G401.6 (cell line): ENCODE measurements around the gene BCAS3.
"Not testable (repeated sequence)": the region's sequence is repeated elsewhere in the genome, so short reads cannot be mapped to it uniquely, and the experiment has no call there.

Source experiments
- FAIRE-seq: peaks from 2 replicates; lab custom pipeline; 2012; peaks lifted over from hg19 to GRCh38; lab: Jason Lieb, UNC

BCAS3 gene

DNA sequence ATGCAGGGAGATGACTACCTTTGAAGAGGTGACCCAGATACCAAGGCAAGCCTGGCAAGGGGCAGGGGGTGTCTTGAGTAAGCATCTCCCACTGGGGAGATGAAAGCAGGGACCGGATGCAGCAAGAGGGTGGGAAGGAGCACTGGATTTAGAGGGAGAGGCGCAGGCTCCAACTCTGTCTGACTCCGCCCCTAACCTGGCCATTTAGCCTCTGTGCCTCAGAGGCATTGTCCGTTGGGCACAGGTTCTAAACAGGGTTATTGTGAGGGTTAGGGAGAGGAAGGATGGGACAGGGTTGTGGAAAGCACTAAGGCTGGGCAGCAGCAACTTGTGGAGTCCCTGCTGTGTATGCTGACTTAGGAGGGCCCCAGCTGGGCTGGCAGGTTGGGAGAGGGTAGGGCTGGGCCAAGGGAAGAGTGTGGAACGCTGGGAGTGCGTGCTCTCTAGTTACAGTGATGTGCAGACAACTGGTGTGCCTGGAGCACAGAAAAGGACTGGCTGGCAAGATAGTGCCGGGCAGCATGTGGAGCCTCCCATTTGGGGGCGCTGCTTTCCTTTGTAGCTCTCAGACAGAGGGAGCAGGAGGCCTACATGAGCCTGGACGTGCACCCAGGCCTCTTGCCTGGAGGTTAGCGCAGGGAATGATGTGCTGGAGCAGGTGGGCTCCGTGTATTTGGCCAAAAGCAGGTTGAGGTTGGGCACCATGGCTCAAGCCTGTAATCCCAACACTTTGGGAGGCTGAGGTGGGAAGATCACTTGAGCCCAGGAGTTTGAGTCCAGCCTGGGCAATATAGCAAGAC is 748.2 kb downstream of the BCAS3 start:
- no peak for FAIRE-seq

DNA sequence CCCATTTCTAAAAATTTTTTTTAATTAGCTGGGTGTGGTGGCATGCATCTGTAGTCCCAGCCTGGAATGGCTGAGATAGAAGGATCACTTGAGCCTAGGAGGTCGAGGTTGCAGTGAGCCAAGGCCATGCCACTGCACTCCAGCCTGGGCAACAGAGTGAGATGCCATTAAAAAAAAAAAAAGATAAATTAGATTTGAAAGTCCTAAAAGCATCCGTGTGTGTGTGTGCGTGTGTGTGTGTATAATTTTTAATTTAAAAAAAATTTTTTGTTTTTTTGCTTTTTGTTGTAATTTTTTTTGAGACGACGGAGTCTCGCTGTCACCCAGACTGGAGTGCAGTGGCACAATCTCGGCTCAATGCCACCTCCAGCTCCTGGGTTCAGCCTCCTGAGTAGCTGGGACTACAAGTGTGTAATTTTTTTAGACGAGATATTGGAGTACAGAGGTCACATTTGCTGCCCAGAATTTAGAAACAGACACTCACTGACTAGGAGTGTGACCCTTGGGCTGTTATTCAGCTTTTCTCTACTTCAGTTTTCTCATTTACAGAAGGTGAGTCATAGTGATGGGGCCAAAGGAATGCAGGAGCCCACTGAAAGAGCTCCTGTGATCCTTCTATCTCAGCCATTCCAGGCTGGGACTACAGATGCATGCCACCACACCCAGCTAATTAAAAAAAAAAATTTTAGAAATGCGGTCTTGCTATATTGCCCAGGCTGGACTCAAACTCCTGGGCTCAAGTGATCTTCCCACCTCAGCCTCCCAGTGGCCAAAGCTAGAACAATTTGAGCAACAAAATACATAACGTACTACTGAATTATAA is 749.0 kb downstream of the BCAS3 start:
- no peak for FAIRE-seq

DNA sequence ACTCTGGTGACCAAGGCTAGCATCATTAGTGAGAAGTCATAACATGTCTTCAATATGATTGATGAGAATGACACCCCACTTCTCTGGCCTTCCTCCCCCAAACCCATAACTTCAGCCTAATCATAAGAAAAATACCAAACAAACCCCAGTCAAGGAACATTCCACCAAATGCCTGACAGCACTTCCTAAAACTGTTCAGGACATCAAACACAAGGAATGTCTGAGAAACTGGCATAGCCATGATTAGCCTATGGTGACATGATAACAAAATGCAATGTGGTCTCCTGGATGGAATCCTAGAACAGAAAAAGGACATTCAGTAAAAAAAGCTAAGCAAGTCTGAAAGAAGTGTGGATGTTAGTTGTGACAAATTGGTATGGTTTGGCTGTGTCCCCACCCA is 749.9 kb downstream of the BCAS3 start:
- no peak for FAIRE-seq

DNA sequence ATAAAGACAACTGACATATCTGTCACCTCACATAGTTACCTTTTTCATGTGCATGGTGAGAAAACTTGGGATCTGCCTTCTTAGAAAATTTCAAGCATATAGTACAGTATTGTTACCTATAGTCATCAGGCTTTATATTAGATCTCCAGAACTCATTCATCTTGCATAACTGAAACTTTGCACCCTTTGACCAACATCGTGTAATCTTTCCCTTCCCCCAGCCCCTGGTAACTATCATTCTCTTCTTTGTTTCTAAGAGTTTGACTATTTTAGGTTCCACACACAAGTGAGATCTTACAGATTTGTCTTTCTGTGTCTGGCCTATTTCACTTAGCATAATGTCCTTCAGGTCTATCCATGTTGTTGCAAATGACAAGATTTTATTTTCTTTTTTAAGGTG is 751.6 kb downstream of the BCAS3 start:
- FAIRE-seq, result no peak

DNA sequence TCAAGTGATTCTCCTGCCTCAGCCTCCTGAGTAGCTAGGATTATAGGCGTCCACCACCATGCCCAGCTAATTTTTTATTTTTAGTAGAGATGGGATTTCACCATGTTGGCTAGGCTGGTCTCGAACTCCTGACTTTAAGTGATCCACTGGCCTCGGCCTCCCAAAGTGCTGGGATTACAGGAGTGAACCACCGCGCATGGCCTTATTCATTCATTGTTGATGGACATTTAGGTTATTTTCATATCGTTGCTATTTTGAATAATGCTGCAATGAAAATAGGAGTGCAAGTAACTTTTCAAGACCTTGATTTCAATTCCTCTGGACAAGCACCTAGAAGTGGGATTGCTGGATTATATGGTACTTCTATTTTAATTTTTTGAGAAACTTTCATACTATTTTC is 752.2 kb downstream of the BCAS3 start:
- FAIRE-seq, result not testable (repeated sequence)

DNA sequence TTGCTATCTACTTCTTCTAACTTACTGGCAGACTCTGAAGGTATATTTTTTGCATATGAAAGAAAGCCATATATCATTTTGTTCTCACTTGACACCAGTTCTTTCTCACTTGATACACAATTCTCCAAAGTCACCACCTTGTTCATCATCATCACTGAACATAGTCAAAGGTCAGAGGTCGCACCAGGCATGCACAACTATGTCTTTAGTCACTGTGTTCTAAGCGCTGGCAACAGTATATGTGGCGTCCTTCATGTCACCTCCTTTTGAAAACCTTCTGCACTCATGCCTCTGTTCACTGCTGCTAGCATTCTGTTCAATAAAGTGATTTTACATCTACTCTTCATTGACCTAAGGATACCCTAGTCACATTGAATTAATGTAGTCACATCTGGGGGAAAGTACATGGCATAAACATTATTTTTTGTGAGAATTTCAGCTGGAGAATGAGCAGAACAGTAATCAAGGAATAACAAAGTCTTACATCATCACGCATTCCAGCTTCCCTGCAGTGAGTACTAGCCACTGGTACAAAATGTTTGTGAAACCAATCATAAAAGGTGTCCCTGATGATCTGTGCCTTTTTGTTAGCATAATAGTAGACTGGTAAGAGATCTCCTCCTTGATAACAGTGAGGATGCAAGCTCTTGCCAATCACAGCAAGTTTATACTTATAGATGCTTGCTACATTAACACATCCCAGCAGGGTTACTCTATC is 754.1 kb downstream of the BCAS3 start:
- FAIRE-seq, result no peak

DNA sequence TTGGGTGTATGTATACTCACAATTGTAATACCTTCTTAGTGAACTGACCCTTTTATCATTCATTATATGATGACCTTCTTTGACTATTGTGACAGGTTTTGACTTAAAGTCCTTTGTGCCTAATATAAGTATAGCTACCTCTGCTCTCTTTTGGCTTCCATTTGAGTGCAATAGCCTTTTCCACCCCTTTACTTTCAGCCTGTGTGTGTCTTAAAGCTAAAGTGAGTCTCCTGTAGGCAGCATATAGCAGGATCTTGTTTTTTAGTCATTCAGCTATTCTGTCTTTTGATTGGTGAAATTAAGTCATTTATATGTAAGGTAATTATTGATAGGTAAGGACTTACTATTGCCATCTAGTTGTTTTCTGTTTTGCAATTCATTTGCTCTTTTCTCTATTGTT is 758.6 kb downstream of the BCAS3 start:
- no peak for FAIRE-seq

DNA sequence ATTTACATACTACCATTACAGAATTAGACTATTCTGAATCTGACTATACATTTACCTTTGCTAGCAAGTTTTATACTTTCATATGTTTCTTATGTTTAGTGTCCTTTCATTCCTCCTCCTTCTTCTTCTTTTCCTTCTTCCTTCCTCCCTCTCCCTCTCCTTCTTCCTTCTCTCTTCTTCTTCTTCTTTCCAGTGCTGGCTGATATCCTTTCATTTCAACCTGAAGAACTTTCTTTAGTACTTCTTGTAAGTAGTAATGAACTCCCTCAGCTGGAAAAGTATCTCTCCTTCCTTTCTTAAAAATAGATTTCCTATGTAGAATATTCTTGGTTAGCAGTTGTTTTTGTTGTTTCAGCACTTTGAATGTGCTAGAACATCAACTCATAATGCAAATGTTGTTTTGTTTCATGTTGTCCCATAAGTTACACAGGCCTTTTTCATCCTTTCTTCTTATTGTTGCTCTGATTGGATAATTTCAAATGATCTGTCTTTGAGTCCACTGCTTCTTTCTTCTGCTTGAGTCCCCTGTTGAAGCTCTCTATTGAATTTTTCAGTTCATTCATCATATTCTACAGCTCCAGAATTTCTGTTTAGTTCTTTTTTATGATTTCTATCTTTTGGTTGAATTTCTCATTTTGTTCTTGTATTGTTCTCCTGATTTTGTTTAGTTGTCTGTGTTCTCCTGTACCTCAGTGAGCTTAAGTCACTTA is 759.5 kb downstream of the BCAS3 start:
- no peak for FAIRE-seq

DNA sequence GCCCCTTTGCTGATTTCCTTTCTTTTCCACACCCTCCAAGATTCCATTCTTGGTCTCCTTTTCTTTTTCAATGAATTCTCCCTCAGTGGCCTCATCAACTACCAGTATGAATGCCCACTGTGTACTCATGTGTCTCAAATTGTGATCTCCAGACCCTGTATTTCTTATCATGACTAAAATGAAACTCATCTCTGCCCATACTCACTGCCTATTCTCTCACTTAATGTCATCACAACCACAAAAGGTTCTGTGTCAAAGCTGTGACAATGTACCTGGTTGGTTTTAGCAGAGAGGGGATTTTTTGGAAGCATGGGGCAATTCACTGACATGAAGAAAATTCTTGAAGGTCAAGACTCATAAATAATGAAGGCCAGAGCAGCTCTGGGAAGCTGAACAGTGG is 763.0 kb downstream of the BCAS3 start:
- no peak for FAIRE-seq

DNA sequence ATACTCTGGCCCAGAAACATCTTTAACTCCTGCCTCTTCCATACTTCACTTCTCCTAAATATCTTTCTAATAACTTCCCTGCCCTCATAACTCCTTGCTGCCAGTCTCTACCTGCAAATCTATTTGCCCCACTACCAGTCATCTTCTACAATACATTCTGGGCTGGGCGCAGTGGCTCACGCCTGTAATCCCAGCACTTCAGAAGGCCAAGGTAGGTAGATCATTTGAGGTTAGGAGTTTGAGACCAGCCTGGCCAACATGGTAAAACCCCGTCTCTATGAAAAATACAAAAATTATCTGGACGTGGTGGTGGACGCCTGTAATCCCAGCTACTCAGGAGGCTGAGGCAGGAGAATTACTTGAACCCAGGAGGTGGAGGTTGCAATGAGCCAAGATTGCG is 763.9 kb downstream of the BCAS3 start:
- FAIRE-seq, result not testable (repeated sequence)

DNA sequence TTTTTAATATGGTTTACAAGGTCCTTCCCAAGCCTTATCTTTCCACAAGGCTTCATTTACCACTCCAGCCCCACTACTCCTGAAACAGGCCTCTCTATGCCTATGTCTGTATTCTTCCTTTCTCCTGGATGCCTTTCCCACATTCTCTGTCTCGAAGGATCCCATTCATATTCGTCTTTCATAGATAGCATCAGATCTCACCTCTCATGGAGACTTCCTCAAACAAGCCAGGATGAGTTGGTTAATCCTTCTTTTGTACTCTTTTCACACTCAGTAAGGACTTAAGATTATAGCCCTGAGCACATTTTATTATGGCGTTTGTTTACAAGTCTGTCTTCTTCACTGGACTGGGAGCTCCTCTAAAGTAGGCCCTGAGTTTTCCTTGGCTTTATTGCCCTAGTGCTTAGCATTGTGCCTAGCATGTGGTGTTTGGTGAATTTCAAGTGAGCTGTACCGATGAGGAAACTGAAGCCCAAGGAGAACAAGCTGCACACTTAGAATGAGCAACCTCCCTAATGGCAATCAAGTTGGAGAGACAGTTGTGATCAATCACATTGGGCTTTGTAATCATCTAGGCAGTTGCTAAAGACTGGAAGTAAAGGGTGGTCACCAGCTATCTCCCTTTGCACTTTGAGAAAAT is 764.6 kb downstream of the BCAS3 start:
- FAIRE-seq, result no peak
